ENCODE results near the gene JAGN1.

GRCh38 chr3:9891072-9891622, 737 bp downstream of the JAGN1 start:
- TF ChIP-seq, protein P1, sequence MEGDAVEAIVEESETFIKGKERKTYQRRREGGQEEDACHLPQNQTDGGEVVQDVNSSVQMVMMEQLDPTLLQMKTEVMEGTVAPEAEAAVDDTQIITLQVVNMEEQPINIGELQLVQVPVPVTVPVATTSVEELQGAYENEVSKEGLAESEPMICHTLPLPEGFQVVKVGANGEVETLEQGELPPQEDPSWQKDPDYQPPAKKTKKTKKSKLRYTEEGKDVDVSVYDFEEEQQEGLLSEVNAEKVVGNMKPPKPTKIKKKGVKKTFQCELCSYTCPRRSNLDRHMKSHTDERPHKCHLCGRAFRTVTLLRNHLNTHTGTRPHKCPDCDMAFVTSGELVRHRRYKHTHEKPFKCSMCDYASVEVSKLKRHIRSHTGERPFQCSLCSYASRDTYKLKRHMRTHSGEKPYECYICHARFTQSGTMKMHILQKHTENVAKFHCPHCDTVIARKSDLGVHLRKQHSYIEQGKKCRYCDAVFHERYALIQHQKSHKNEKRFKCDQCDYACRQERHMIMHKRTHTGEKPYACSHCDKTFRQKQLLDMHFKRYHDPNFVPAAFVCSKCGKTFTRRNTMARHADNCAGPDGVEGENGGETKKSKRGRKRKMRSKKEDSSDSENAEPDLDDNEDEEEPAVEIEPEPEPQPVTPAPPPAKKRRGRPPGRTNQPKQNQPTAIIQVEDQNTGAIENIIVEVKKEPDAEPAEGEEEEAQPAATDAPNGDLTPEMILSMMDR (IDR thresholded peaks at IDR 0.05; ENCODE audit: low read depth, low read length): no peak
- TF ChIP-seq MAX (IDR thresholded peaks at IDR 0.05; ENCODE audit: low read depth, low read length) (no peak), MYC (IDR thresholded peaks at IDR 0.05; ENCODE audit: low read depth, low read length) (no peak), POLR2A (IDR thresholded peaks at IDR 0.05; ENCODE audit: extremely low read depth, insufficient read length) (no peak)

Data from NB4 (cell line).